SK-N-SH (cell line): ENCODE measurements around the gene NAA11. TPM values are rescaled to one million over a fixed set of nuclear protein-coding genes. Genes with fewer than 3 reads are reported as not detected.

Source experiments
- CTCF ChIA-PET: fragments of 300-600, 350-600 bp; formaldehyde crosslinking; extraction: SDS; loops from one replicate; lab custom pipeline; 2021; lab: Yijun Ruan, JAX
- POLR2A ChIA-PET: fragments of 350-600 bp; sonication (Branson Sonifier 250); formaldehyde crosslinking; extraction: SDS; loops from one replicate; lab custom pipeline; 2020; ENCODE audit warnings: antibody characterized with exemption, inconsistent platforms; lab: Yijun Ruan, JAX
- DNase-seq: peaks from one replicate; pipeline ENCODE4 v3.0.0; 2012
- H2AFZ ChIP-seq: fragments of 200-600 bp; sonication (generic); 2 replicates; pipeline ENCODE4 v1.8.1; 2016; ENCODE audit warnings: antibody characterized with exemption, mild to moderate bottlenecking, low read depth
- H3F3A ChIP-seq: fragments of 200-600 bp; sonication (generic); replicated peaks from 2 replicates; pipeline ENCODE3; 2016; ENCODE audit warnings: antibody characterized with exemption, mild to moderate bottlenecking; ENCODE audit not compliant: insufficient read depth
- H3K27ac ChIP-seq, 2 experiments: fragments of 200-500 bp in 1 of 2; fragments of 200-600 bp in 1 of 2; sonication (Bioruptor generic) in 1 of 2; sonication (generic), shearing (Covaris generic) in 1 of 2; 2 replicates each; pipeline versions ENCODE4 v1.5.1 to v1.6.1; 2014 to 2016; ENCODE audit warnings: low read depth in 2 of 2, inconsistent platforms in 1 of 2, low read length in 1 of 2, mild to moderate bottlenecking in 1 of 2, mixed read lengths in 1 of 2
- H3K27me3 ChIP-seq: fragments of 200-600 bp; sonication (generic), shearing (Covaris generic); 2 replicates; pipeline ENCODE4 v1.6.1; 2016; ENCODE audit warnings: mixed run types; ENCODE audit not compliant: insufficient read depth
- H3K36me3 ChIP-seq, 2 experiments: fragments of 200-500 bp in 1 of 2; fragments of 200-600 bp in 1 of 2; sonication (Bioruptor generic) in 1 of 2; sonication (generic) in 1 of 2; replicated peaks in 1 of 2; 2 replicates each; pipeline versions ENCODE3 to v1.5.1; 2014 to 2016; ENCODE audit warnings: low read length in 1 of 2, mild to moderate bottlenecking in 1 of 2; ENCODE audit not compliant: insufficient read depth in 2 of 2, control insufficient read depth in 1 of 2
- H3K4me1 ChIP-seq, 2 experiments: fragments of 200-500 bp in 1 of 2; fragments of 200-600 bp in 1 of 2; sonication (Bioruptor generic) in 1 of 2; sonication (generic), shearing (Covaris generic) in 1 of 2; 2 replicates each; pipeline versions ENCODE4 v1.5.1 to v1.6.1; 2014 to 2016; ENCODE audit warnings: low read depth in 1 of 2, low read length in 1 of 2, mixed run types in 1 of 2; ENCODE audit not compliant: insufficient read depth in 2 of 2, control insufficient read depth in 1 of 2
- H3K4me2 ChIP-seq: fragments of 200-600 bp; sonication (generic), shearing (Covaris generic); 2 replicates; pipeline ENCODE4 v1.6.1; 2017; ENCODE audit warnings: mixed run types
- H3K4me3 ChIP-seq, 2 experiments: fragments of 200-500 bp in 1 of 2; fragments of 200-600 bp in 1 of 2; sonication (Bioruptor generic) in 1 of 2; sonication (generic), shearing (Covaris generic) in 1 of 2; 2 replicates each; pipeline versions ENCODE4 v1.5.1 to v1.8.1; 2014 to 2016; ENCODE audit warnings: low read depth in 2 of 2, inconsistent platforms in 1 of 2, low read length in 1 of 2, mild to moderate bottlenecking in 1 of 2, mixed read lengths in 1 of 2, moderate library complexity in 1 of 2
- H3K79me2 ChIP-seq: fragments of 200-600 bp; sonication (generic); 2 replicates; pipeline ENCODE4 v1.8.1; 2017; ENCODE audit warnings: mild to moderate bottlenecking; ENCODE audit not compliant: insufficient read depth
- H3K9ac ChIP-seq: fragments of 200-600 bp; sonication (generic); 2 replicates; pipeline ENCODE4 v1.6.1; 2017; ENCODE audit warnings: mixed run types
- H3K9me2 ChIP-seq: fragments of 200-600 bp; sonication (generic); 2 replicates; pipeline ENCODE4 v1.6.1; 2017; ENCODE audit warnings: mixed run types
- H3K9me3 ChIP-seq: fragments of 200-600 bp; sonication (generic); 2 replicates; pipeline ENCODE4 v1.6.1; 2017; ENCODE audit warnings: mixed run types, mild to moderate bottlenecking, moderate library complexity
- H4K20me1 ChIP-seq: fragments of 200-600 bp; sonication (generic); 2 replicates; pipeline ENCODE4 v1.6.1; 2017; ENCODE audit warnings: mild to moderate bottlenecking, mixed run types; ENCODE audit not compliant: insufficient read depth
- ELF1 ChIP-seq: IDR thresholded peaks from 2 replicates; pipeline ENCODE4 v1.4.0; 2012
- EZH2phosphoT487 ChIP-seq: fragments of 200-600 bp; sonication (generic); IDR thresholded peaks from 2 replicates; pipeline ENCODE4 v1.6.1; 2017; ENCODE audit warnings: low read depth, mixed run types, mild to moderate bottlenecking, antibody characterized with exemption, moderate library complexity, borderline replicate concordance
- FOXJ3 ChIP-seq: sonication (generic); formaldehyde crosslinking; IDR thresholded peaks from 2 replicates; pipeline ENCODE4 v1.5.1; 2020; ENCODE audit warnings: mild to moderate bottlenecking, missing genetic modification reagents
- FOXM1 ChIP-seq: IDR thresholded peaks from 2 replicates; pipeline ENCODE4 v1.4.0; 2012; ENCODE audit warnings: low read depth, mild to moderate bottlenecking
- GABPA ChIP-seq: IDR thresholded peaks from 2 replicates; pipeline ENCODE4 v1.4.0; 2012; ENCODE audit warnings: low read depth, mild to moderate bottlenecking
- GATA2 ChIP-seq: sonication (generic); formaldehyde crosslinking; IDR thresholded peaks from 2 replicates; pipeline ENCODE4 v1.5.0; 2020; ENCODE audit warnings: mild to moderate bottlenecking, missing genetic modification reagents
- JUND ChIP-seq: IDR thresholded peaks from 2 replicates; pipeline ENCODE4 v1.4.0; 2012
- MEF2A ChIP-seq: IDR thresholded peaks from 2 replicates; pipeline ENCODE4 v1.4.0; 2012; ENCODE audit warnings: low read depth, borderline replicate concordance
- PBX3 ChIP-seq: IDR thresholded peaks from 2 replicates; pipeline ENCODE4; 2012
- POLR2AphosphoS5 ChIP-seq: IDR thresholded peaks from 2 replicates; pipeline ENCODE4 v1.6.1; 2012; ENCODE audit warnings: low read depth, low read length
- RCOR1 ChIP-seq: fragments of 150-350 bp; IDR thresholded peaks from 2 replicates; pipeline ENCODE4 v1.6.1; 2017; ENCODE audit warnings: antibody characterized with exemption, low read length
- REST ChIP-seq: IDR thresholded peaks from 2 replicates; pipeline ENCODE4 v1.6.1; 2012; ENCODE audit warnings: mild to moderate bottlenecking, low read depth, low read length, moderate library complexity
- RFX5 ChIP-seq: IDR thresholded peaks from 2 replicates; pipeline ENCODE4 v1.6.1; 2012; ENCODE audit warnings: mild to moderate bottlenecking, improper control_type of control experiment, low read length
- TAF1 ChIP-seq: IDR thresholded peaks from 2 replicates; pipeline ENCODE4 v1.6.1; 2012; ENCODE audit warnings: low read depth, mild to moderate bottlenecking, low read length, moderate library complexity, borderline replicate concordance
- TCF12 ChIP-seq: IDR thresholded peaks from 2 replicates; pipeline ENCODE4 v1.4.0; 2012
- YY1 ChIP-seq: IDR thresholded peaks from 2 replicates; pipeline ENCODE4 v1.4.0; 2012; ENCODE audit warnings: low read depth, mild to moderate bottlenecking
- WGBS: methylation state at CpG from one replicate; pipeline ENCODE4 v1.1.6; 2017; ENCODE audit warnings: low lambda C conversion rate; 5-methylcytosine and 5-hydroxymethylcytosine counted together
- polyA plus RNA-seq, 3 experiments: library from polyadenylated mRNA; depleted of rRNA; stranded (reverse); fragments of >200 nt; gene quantifications; 2 replicates each; pipeline ENCODE4 v1.2.3, GENCODE V29; 2012
- TF ChIP-seq, protein P1 (sequence below): fragments of 150-350 bp; IDR thresholded peaks from 2 replicates; pipeline ENCODE4 v1.6.1; 2016; ENCODE audit warnings: mild to moderate bottlenecking, low read depth, low read length

Gene NAA11
- polyA plus RNA-seq, 1 of the 3 experiments (the other 2 are of a cell fraction) = not detected

DNA sequence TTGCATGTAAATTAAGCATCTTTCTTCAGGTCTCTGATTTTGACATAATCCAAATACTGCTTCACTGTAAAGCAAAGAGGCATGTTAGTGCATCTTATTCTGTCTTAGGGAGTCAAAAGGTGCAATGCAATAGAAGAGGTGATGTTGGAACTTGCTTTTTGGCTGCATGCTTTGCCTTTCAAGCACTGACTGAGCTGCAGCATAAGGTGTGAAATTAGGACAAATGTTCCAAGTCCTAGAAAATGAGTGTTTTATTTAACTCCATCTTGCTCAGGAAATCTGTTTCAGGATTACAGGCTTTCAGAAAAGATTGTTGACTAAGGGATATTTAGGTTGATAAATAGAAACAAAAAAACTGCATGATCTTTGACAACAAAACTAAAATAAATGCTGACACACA lies 30.8 kb downstream of the NAA11 start:
- Histone ChIP-seq H3F3A (no peaks in the 10 kb centered on the region), H3K9me3 (no peaks in the 10 kb centered on the region), H4K20me1 (no peaks in the 10 kb centered on the region), H3K4me3 (no peak overlapping the region), H3K9ac (no peak overlapping the region), H3K27me3 (no peaks in the 10 kb centered on the region), H3K27ac (no peak overlapping the region)
- CTCF ChIA-PET = no interaction called here
- POLR2A ChIA-PET = no interaction called here
- no peak for DNase-seq
- no peak for TF ChIP-seq TAF1
- TF ChIP-seq TCF12 = no peak
- no peak for TF ChIP-seq POLR2AphosphoS5
- no peak for TF ChIP-seq RCOR1
- TF ChIP-seq GATA2 = no peak
- no peak for TF ChIP-seq EZH2phosphoT487
- no peak for TF ChIP-seq ELF1
- TF ChIP-seq, all 33 proteins: peak for 0
- H3K36me3 ChIP-seq = no peaks in the 10 kb centered on the region
- H3K4me2 ChIP-seq = no peak overlapping the region
- H3K9me2 ChIP-seq = no peaks in the 10 kb centered on the region
- peaks cover 0 to 2% of the 10 kb centered on the region in 2 experiments; a peak in 1 of 4 replicates for H3K4me1 ChIP-seq
- H3K79me2 ChIP-seq = no peaks in the 10 kb centered on the region
- H2AFZ ChIP-seq = no peak overlapping the region

DNA sequence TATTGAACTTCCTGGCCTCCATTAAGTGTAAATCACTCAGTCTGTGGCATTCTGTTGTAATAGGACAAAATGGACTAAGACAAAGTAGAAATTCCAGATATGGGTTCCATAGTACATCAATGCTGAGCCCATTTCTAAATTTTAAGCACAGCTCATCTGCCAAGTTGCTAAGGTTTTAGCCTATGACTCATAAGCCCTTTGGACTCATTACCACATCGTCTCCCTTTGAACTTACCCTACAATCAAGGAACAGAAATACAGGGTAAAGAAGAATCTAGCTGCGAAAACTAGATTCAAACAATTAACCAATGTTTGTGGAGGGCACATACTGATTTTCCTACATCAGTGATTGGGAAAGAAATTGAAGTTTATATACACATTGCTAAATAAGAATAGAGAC lies 31.8 kb downstream of the NAA11 start:
- no peak for DNase-seq
- POLR2A ChIA-PET = no interaction called here
- no peak overlapping the region for H2AFZ ChIP-seq

GRCh38 chr4:79292008-79292407 lies 33.9 kb downstream of the NAA11 start:
- Histone ChIP-seq H3K4me2 (no peak overlapping the region), H3K9ac (no peak overlapping the region), H3K4me3 (no peak overlapping the region), H3K27ac (no peak overlapping the region), H3F3A (no peaks in the 10 kb centered on the region), H3K27me3 (no peaks in the 10 kb centered on the region), H3K9me3 (no peaks in the 10 kb centered on the region), H3K79me2 (no peaks in the 10 kb centered on the region), H2AFZ (no peak overlapping the region), H3K9me2 (no peaks in the 10 kb centered on the region), H3K36me3 (no peaks in the 10 kb centered on the region), H3K4me1 (peaks cover 0 to 2% of the 10 kb centered on the region in 2 experiments; a peak in 1 of 4 replicates), H4K20me1 (no peaks in the 10 kb centered on the region)
- ChIA-PET CTCF (no interaction called here), POLR2A (no interaction called here)
- DNase-seq = no peak
- 68% methylated on average over 2 of the region's 2 CpGs for WGBS
- no peak for TF ChIP-seq FOXJ3
- no peak for TF ChIP-seq JUND
- no peak for TF ChIP-seq GATA2
- TF ChIP-seq RFX5 = no peak
- no peak for TF ChIP-seq GABPA
- no peak for TF ChIP-seq REST
- TF ChIP-seq, protein P1, sequence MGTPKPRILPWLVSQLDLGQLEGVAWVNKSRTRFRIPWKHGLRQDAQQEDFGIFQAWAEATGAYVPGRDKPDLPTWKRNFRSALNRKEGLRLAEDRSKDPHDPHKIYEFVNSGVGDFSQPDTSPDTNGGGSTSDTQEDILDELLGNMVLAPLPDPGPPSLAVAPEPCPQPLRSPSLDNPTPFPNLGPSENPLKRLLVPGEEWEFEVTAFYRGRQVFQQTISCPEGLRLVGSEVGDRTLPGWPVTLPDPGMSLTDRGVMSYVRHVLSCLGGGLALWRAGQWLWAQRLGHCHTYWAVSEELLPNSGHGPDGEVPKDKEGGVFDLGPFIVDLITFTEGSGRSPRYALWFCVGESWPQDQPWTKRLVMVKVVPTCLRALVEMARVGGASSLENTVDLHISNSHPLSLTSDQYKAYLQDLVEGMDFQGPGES = no peak

More for the DNA sequence above, 31.8 kb downstream of the NAA11 start:
- H3K36me3 ChIP-seq = no peaks in the 10 kb centered on the region
- H3F3A ChIP-seq = no peaks in the 10 kb centered on the region
- H3K4me3 ChIP-seq = no peak overlapping the region
- H3K9me2 ChIP-seq = no peaks in the 10 kb centered on the region
- no peak overlapping the region for H3K4me2 ChIP-seq
- H4K20me1 ChIP-seq = no peaks in the 10 kb centered on the region
- H3K4me1 ChIP-seq = peaks cover 0 to 2% of the 10 kb centered on the region in 2 experiments; a peak in 1 of 4 replicates
- CTCF ChIA-PET = no interaction called here
- no peak for TF ChIP-seq TCF12
- no peak for TF ChIP-seq PBX3
- TF ChIP-seq YY1 = no peak
- TF ChIP-seq RFX5 = no peak
- TF ChIP-seq TAF1 = no peak
- TF ChIP-seq FOXM1 = no peak
- no peak for TF ChIP-seq MEF2A
- no peak overlapping the region for H3K9ac ChIP-seq
- no peaks in the 10 kb centered on the region for H3K9me3 ChIP-seq
- WGBS = 52% methylated on average over 2 of the region's 2 CpGs
- no peaks in the 10 kb centered on the region for H3K79me2 ChIP-seq
- H3K27me3 ChIP-seq = no peaks in the 10 kb centered on the region
- no peak overlapping the region for H3K27ac ChIP-seq
